Measurements from ENCODE around the gene OPRPN.

The OPRPN gene

GRCh38 chr4:70452946-70453345, 55.2 kb downstream of the OPRPN start:
- Histone ChIP-seq H3K9me3 (ENCODE audit: insufficient read depth, low read depth, low read length) (no peaks in the 10 kb centered on the region), H3K4me2 (ENCODE audit: low read depth, low read length, poor library complexity, severe bottlenecking) (no peak overlapping the region), H3F3A (ENCODE audit: low read depth) (no peaks in the 10 kb centered on the region), H3K9me2 (replicated peaks; ENCODE audit: low read depth, low read length) (no peaks in the 10 kb centered on the region), H3K36me3 (ENCODE audit: insufficient read depth, low read length) (no peaks in the 10 kb centered on the region), H3K27me3 (ENCODE audit: insufficient read depth, low read length, poor library complexity, severe bottlenecking) (no peaks in the 10 kb centered on the region), H4K20me1 (ENCODE audit: insufficient read depth, low read length, poor library complexity, severe bottlenecking) (no peaks in the 10 kb centered on the region), H3K4me3 (ENCODE audit: low read length, poor library complexity, severe bottlenecking) (no peak overlapping the region), H3K79me2 (ENCODE audit: insufficient read depth, low read length) (no peaks in the 10 kb centered on the region), H3K4me1 (ENCODE audit: insufficient read depth, low read length, poor library complexity, severe bottlenecking) (no peaks in the 10 kb centered on the region), H3K9ac (ENCODE audit: low read depth, low read length, poor library complexity, severe bottlenecking) (no peak overlapping the region), H2AFZ (ENCODE audit: low read length) (no peak overlapping the region)
- TF ChIP-seq CTCF (conservative IDR thresholded peaks at IDR 0.05; ENCODE audit: low read length) (no peak), EZH2phosphoT487 (IDR thresholded peaks at IDR 0.05; ENCODE audit: borderline replicate concordance) (no peak)

Measured in Loucy (cell line).